Subcutaneous abdominal adipose tissue (tissue), 5 donors: ENCODE results near the gene SOAT1.
"Not testable (repeated sequence)": the region's sequence is repeated elsewhere in the genome, so short reads cannot be mapped to it uniquely, and the experiment has no call there.

ENCODE experiments used
- H3K27ac ChIP-seq: one replicate; pipeline ENCODE4 v1.7.0; 2013; ENCODE audit warnings: low read depth, mild to moderate bottlenecking, inconsistent platforms, low read length, moderate library complexity
- H3K27me3 ChIP-seq, 5 donors: one replicate each; pipeline ENCODE4 v1.7.0; 2013; ENCODE audit warnings: low read length in 5 of 5, inconsistent platforms in 1 of 5; ENCODE audit not compliant: control insufficient read depth in 5 of 5, insufficient read depth in 4 of 5
- H3K36me3 ChIP-seq, 5 donors: one replicate each; pipeline ENCODE4 v1.7.0; 2013; ENCODE audit warnings: low read length in 5 of 5; ENCODE audit not compliant: control insufficient read depth in 5 of 5, insufficient read depth in 5 of 5
- H3K4me1 ChIP-seq, 5 donors: one replicate each; pipeline ENCODE4 v1.7.0; 2013; ENCODE audit warnings: low read length in 5 of 5, mild to moderate bottlenecking in 3 of 5, moderate library complexity in 1 of 5; ENCODE audit not compliant: control insufficient read depth in 5 of 5, insufficient read depth in 5 of 5
- H3K4me3 ChIP-seq, 5 donors: one replicate each; pipeline ENCODE4 v1.7.0; 2013; ENCODE audit warnings: low read length in 5 of 5, low read depth in 1 of 5
- H3K9ac ChIP-seq, 5 donors: one replicate each; pipeline ENCODE4 v1.7.0; 2013; ENCODE audit warnings: low read length in 5 of 5, mild to moderate bottlenecking in 4 of 5, moderate library complexity in 3 of 5
- H3K9me3 ChIP-seq, 5 donors: one replicate each; pipeline ENCODE4 v1.7.0; 2013; ENCODE audit warnings: low read length in 5 of 5; ENCODE audit not compliant: control insufficient read depth in 5 of 5
- donor health status: healthy.
- donor health status: healthy.
- donor health status: healthy.
- donor health status: healthy.
- donor health status: healthy.

SOAT1 gene

DNA sequence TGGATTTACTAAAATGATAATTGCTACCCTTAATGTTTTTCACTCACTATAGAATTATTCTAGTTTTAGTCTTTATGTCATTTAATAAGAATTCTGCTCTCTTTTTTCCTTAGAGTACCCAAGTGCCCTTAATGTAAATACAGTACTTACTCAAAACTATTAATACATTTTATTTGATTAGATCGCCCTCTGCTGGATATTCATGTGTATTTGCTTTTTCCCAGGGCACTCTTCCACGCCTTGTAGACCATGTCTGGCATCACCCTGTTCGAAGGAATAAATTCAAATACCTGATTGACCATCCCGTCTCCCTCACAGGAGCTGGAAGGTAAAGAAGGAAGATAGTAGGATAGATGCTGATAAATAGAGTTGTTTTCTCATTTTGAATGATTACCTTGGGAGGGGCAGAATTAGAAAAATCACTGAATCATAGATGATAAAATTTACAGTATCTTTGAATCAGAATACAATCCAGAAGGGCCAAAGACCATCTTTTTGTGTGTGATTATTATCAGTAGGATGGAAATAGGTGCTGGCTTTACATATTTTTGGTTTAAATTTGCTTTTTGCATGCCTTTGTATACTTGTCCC is 76.2 kb downstream of the SOAT1 start:
- H3K4me1 ChIP-seq, result peaks cover 0 to 10% (median 6%) of the 10 kb centered on the region in 5 donors
- no peaks in the 10 kb centered on the region for H3K27me3 ChIP-seq
- no peak overlapping the region for H3K27ac ChIP-seq
- H3K9ac ChIP-seq, result no peak overlapping the region
- H3K36me3 ChIP-seq, result no peaks in the 10 kb centered on the region
- no peaks in the 10 kb centered on the region for H3K9me3 ChIP-seq
- H3K4me3 ChIP-seq, result no peak overlapping the region

DNA sequence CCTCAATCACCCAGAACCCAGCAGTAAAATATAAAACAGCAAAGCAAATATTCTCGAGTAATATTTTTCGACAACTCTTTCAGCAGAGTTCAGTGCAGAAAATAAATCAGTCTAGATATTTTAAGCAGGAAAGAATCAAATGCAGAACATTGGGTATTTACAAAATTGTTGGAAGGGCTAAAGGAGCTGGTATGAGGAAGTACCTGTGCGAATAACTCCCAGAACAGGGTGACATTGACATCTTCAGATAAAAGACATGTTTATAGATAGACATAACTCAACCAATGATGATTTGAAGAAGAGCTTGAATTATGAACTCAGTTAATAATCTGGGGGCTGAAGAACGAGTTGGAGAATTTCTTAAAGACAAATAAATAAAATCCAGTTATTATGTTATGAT is 78.6 kb downstream of the SOAT1 start:
- H3K9ac ChIP-seq, result no peak overlapping the region
- H3K4me1 ChIP-seq, result peaks cover 0 to 5% (median 0%) of the 10 kb centered on the region in 5 donors
- no peak overlapping the region for H3K27ac ChIP-seq
- H3K36me3 ChIP-seq, result no peaks in the 10 kb centered on the region
- H3K9me3 ChIP-seq, result no peaks in the 10 kb centered on the region
- no peak overlapping the region for H3K4me3 ChIP-seq
- no peaks in the 10 kb centered on the region for H3K27me3 ChIP-seq

DNA sequence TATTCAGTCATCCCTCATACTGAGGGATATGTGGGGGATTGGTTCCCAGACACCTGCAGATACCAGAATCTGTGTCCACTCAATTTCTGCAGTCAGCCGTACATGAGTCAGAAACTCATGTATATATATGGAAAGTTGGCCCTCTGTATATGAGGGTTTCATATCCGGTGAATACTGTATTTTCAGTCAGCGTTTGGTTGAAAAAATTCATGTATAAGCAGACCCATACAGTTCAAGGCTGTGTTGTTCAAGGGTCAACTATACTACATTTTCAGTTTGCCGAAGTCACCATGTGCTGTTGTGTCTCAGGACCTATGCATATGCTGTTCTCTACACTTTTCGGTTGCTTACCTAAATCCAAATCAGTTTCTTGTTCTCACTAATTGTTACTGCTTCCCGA is 82.6 kb downstream of the SOAT1 start:
- Histone ChIP-seq H3K4me3 (no peak overlapping the region), H3K9ac (no peak overlapping the region)

DNA sequence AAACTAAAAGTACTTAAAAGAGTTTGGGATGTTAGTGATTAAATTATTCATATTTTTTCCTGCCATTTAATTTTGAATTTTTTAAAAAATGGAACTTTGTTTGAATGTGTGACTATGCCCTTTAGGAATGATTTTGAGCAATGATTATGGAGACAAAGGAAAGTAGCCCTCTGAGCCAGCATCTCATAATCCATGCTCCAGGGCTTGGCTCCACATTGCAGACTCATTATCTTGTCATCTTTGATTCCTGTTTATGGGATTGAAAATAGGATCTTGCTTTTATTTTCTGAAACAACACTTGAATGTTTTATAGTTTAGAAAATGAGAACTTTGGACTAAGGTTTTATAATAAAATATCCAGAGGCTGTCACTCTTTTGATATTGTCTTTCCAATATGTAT is 86.7 kb downstream of the SOAT1 start:
- Histone ChIP-seq H3K9ac (no peak overlapping the region), H3K4me3 (no peak overlapping the region), H3K9me3 (no peaks in the 10 kb centered on the region), H3K4me1 (peaks cover 0 to 5% (median 0%) of the 10 kb centered on the region in 5 donors), H3K36me3 (no peaks in the 10 kb centered on the region), H3K27ac (no peak overlapping the region), H3K27me3 (no peaks in the 10 kb centered on the region)

More for the DNA sequence above, 82.6 kb downstream of the SOAT1 start:
- H3K9me3 ChIP-seq, result no peaks in the 10 kb centered on the region
- no peaks in the 10 kb centered on the region for H3K36me3 ChIP-seq
- H3K27me3 ChIP-seq, result no peaks in the 10 kb centered on the region
- peaks cover 0 to 5% (median 0%) of the 10 kb centered on the region in 5 donors for H3K4me1 ChIP-seq
- H3K27ac ChIP-seq, result no peak overlapping the region

DNA sequence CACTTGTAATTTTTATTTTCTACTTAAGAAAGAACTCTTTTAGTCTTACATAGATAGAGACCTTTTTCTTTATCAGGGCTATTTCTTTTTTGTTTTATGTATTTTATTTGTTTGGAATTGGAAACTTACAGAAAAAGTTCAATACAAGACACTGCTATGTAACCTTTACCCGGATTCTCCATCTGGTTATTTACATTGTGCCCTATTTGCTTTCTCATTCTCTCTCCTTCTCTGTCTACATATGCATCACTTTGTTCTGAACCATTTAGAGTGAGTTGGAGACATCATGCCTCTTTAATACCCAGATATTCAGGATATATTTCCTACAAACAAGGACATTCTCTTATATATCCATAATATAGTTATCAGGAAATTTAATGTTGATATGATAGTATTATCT is 90.4 kb downstream of the SOAT1 start:
- no peaks in the 10 kb centered on the region for H3K4me1 ChIP-seq
- no peaks in the 10 kb centered on the region for H3K9me3 ChIP-seq
- H3K27me3 ChIP-seq, result no peaks in the 10 kb centered on the region
- no peak overlapping the region for H3K4me3 ChIP-seq
- no peak overlapping the region for H3K9ac ChIP-seq
- H3K27ac ChIP-seq, result no peak overlapping the region
- H3K36me3 ChIP-seq, result no peaks in the 10 kb centered on the region

DNA sequence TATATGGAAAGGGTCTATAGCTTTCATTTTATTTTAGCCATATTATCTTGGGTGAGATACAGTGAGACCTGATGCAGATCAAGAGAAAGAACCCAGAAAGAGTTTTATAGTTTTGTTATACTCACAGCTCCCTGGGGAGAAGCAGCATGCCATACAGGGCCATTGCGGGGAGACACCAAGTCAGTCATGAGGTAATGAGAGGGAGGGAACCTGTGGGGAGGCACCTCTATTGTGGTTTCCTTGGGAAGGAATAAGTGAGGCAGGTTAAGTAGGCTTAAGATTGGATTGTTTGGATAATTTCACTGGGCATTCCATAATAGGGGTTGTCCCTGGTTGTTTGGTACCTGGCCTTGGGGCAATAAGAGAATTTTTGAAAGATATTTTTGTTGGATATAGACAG is 91.9 kb downstream of the SOAT1 start:
- Histone ChIP-seq H3K9ac (no peak overlapping the region), H3K4me3 (no peak overlapping the region), H3K27me3 (no peaks in the 10 kb centered on the region), H3K4me1 (no peaks in the 10 kb centered on the region), H3K27ac (no peak overlapping the region), H3K9me3 (no peaks in the 10 kb centered on the region), H3K36me3 (no peaks in the 10 kb centered on the region)

DNA sequence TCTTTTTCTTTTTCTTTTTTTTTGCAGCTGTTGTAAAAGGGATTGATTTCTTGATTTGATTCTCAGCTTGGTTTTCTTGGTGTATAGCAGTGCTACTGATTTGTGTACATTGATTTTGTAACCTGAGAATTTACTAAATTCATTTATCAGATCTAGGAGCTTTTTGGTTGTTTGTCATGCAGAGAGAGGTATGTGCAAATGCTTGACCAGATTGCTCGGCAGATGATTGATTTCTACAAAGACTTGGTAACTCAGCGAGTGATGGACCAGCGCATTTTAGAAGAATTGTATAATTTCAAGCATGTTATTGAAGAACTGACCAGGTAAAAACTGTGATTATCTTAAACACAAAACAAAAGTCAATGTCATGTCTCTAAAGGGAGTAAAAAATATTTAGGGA is 100.1 kb downstream of the SOAT1 start:
- Histone ChIP-seq H3K4me3 (no peak overlapping the region), H3K36me3 (no peaks in the 10 kb centered on the region), H3K9me3 (peaks cover 0 to 4% (median 0%) of the 10 kb centered on the region in 5 donors), H3K9ac (no peak overlapping the region), H3K27ac (no peak overlapping the region), H3K27me3 (peaks cover 0 to 2% (median 0%) of the 10 kb centered on the region in 5 donors), H3K4me1 (no peaks in the 10 kb centered on the region)

DNA sequence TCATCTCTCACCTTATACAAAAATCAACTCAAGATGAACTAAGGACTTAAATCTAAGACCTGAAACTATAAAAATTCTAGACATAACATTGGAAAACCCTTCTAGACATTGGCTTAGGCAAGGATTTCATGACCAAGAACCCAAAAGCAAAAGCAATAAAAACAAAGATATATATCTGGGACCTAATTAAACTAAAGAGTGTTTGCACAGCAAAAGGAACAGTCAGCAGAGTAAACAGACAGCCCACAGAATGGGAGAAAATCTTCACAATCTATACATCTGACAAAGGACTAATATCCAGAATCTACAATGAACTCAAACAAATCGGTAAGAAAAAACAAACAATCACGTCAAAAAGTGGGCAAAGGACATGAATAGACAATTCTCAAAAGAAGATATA is 105.8 kb downstream of the SOAT1 start:
- not testable (repeated sequence) for H3K4me3 ChIP-seq, H3K4me1 ChIP-seq, H3K27ac ChIP-seq, H3K27me3 ChIP-seq, H3K9ac ChIP-seq, H3K9me3 ChIP-seq, H3K36me3 ChIP-seq
